NCI-H2227 (cell line): ENCODE data around the gene RARB.

Experiments used
- DNase-seq: peaks from one replicate; lab custom pipeline; 2025; ENCODE audit not compliant: unreplicated experiment; lab: John Stamatoyannopoulos, UW

RARB gene

GRCh38 chr3:25427942-25428788 is at the start of gene RARB:
Gene RARB (plus strand): TSS chr3:25428263. CDS start chr3:25428732, 469 bp downstream.
- peak; percentile 53 for DNase-seq

- DNase-seq = no peak
Measured at GRCh38 chr3:25378786-25379311, 49.2 kb upstream of the RARB start.

GRCh38 chr3:25380222-25380739 is 47.8 kb upstream of the RARB start:
- DNase-seq = no peak

- no peak for DNase-seq
Measured at GRCh38 chr3:25381083-25381482, 47.0 kb upstream of the RARB start.

- DNase-seq = no peak
Measured at GRCh38 chr3:25384471-25384870, 43.6 kb upstream of the RARB start.

GRCh38 chr3:25385807-25386460 is 42.1 kb upstream of the RARB start:
- DNase-seq = no peak

GRCh38 chr3:25386686-25387255 is 41.3 kb upstream of the RARB start:
- no peak for DNase-seq

GRCh38 chr3:25390605-25391004 is 37.5 kb upstream of the RARB start:
- no peak for DNase-seq

GRCh38 chr3:25396251-25396650 is 31.8 kb upstream of the RARB start:
- no peak for DNase-seq

- DNase-seq = no peak
Measured at GRCh38 chr3:25396686-25397085, 31.4 kb upstream of the RARB start.

- DNase-seq = no peak
Measured at GRCh38 chr3:25397150-25397549, 30.9 kb upstream of the RARB start.

GRCh38 chr3:25400587-25400986 is 27.5 kb upstream of the RARB start:
- DNase-seq = no peak

- DNase-seq = no peak
Measured at GRCh38 chr3:25403968-25404367, 24.1 kb upstream of the RARB start.

GRCh38 chr3:25404569-25404968 is 23.5 kb upstream of the RARB start:
- no peak for DNase-seq

- no peak for DNase-seq
Measured at GRCh38 chr3:25405335-25405734, 22.7 kb upstream of the RARB start.

GRCh38 chr3:25410703-25411102 is 17.4 kb upstream of the RARB start:
- no peak for DNase-seq

- DNase-seq = no peak
Measured at GRCh38 chr3:25412269-25412668, 15.8 kb upstream of the RARB start.

GRCh38 chr3:25416176-25416575 is 11.9 kb upstream of the RARB start:
- DNase-seq = no peak

- DNase-seq = no peak
Measured at GRCh38 chr3:25418596-25418995, 9.5 kb upstream of the RARB start.

- no peak for DNase-seq
Measured at GRCh38 chr3:25419251-25419650, 8.8 kb upstream of the RARB start.

GRCh38 chr3:25420147-25420546 is 7.9 kb upstream of the RARB start:
- DNase-seq = no peak

GRCh38 chr3:25420885-25421284 is 7.2 kb upstream of the RARB start:
- DNase-seq = no peak
